ENCODE results near the gene ETV7.

GRCh38 chr6:36432151-36432671 is 44.7 kb upstream of the ETV7 start:
- TF ChIP-seq EZH2 (IDR thresholded peaks at IDR 0.05) (no peak), POLR2AphosphoS5 (IDR thresholded peaks at IDR 0.05; ENCODE audit: borderline replicate concordance, low read depth, low read length) (no peak), FOXP2 (optimal IDR thresholded peaks at IDR 0.05; ENCODE audit: control extremely low read depth, extremely low read length, insufficient read depth) (no peak)

All from SK-N-MC (cell line).